GM18499 (cell line): ENCODE results near the gene TRNT1.

Experiments
- ATAC-seq: cut with Tn5 transposase; IDR thresholded peaks from one replicate; pipeline ENCODE4 v1.9.1; 2021; ENCODE audit warnings: moderate number of reproducible peaks; ENCODE audit not compliant: insufficient read depth, unreplicated experiment

The TRNT1 gene

DNA sequence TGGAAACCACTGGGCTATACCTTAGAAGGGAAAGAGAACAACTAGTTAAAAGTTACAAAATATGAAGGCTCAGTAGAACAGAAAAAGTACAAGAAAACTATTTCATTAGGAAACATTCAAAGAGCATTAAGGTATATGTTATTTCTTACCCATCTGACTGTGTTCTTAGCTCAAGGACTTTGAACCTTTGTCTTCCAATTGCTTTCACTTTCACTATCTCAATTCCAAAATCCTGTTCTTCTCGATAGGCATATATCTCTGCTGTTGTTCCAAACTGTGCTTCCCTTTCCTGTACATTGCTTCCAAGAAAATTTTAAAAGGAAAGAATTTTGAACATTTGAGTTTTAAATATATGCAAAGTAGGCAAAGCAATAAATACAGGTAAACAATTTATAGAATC, 45.9 kb downstream of the TRNT1 start:
- ATAC-seq: no peak

DNA sequence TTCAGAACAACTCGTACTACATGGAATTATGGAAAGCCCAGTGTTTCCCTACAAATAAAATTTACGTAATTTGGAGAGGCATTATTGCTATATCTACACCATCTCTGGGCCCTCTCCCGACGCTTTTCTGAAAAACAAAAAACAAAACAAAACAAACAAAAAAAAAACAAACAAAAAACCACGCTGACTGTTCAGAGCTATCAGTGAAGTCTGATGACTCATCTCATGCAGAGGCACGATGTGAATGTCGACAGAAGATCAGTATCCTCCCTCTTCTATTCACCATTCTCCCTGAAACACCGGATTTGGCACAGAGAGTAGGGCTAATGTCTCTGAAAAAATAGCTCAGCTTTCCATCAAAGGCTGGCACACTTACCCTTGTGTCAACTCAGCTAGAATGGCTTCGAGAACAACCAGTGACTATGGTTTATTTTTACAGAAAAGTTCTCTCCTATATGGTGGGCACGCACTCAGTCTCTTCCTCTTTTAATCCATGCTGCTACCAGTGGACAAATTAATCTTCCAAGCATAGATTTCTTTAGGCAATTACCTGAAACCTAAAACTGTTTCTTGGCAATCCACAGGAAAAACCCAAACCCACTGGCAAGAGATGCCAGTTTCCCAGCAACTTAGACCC, 51.2 kb downstream of the TRNT1 start:
- no peak for ATAC-seq

DNA sequence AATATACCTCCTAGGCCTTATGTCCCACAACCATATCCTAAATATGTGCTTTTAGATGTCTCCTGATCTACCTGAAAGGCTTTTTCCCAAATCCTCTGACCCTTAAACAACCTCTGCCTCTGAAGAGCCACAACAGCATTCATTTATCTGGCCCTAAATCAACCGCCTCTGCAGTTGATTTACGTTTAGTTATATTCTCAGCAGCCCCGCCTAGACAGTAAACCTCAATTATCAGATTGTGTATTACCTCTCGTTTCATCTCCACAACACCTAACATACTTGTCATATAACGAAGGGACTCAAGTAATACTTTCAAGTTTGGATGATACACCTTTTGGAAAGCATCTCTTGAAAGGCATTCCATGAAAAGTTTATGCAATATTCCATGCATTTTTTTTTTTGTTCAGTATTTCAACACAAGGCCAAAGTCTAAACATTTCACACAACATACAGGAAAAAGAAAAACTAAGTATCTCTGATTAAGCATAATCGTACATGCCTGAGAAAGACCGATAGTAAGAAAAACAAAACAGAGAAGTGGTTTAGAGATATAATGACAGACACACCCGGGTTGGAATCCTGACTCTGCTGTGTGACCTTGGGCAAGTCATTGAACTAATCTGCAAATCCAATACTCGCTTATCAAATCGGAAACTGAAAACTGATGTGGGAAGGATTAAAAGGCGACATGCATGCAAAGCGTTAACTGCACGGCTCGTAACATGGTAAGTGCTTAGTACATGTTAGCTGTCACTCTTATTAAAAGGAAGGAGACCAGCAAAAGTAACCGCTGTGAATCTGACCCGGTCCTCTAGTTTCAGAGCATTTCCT, 52.0 kb downstream of the TRNT1 start:
- no peak for ATAC-seq

DNA sequence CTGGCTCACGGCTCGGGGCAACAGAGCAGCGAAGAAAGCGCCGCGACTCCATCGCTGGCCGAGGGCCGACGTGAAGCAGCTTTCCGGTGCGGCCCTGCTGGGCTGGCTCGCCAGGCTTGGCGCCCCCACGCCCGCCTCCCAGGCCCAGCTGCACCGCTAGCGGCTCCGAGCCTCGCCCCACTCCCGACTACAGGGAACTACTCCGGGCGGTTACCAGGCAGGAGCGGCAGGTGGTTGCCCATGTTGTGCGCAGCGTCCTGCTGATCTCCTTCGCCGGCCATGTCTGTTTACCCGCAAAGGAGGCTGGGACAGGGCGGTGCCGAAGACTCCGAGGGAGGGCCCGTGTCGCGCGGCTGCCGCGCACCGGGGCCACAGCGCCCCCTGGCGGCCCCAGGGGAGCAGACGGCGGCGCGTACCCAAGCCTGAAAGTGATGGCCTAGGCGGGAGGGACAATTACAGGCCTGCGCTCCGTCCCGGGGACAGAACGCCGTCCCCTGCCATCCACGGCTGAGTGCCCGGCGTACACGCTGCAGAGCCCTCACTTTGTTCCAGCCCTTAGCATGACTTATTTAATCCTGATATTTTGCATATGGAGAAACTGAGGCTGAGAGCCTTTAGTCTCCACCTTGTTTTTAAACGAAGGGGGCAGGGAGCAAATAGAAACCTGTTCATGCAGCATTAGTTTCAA, 52.8 kb downstream of the TRNT1 start, which contains the start of gene CRBN:
CRBN (minus strand) TSS at position 285 of the 688 bp plus-strand sequence; CDS start at position 281, 4 bp downstream.
- ATAC-seq: peak; percentile 95

DNA sequence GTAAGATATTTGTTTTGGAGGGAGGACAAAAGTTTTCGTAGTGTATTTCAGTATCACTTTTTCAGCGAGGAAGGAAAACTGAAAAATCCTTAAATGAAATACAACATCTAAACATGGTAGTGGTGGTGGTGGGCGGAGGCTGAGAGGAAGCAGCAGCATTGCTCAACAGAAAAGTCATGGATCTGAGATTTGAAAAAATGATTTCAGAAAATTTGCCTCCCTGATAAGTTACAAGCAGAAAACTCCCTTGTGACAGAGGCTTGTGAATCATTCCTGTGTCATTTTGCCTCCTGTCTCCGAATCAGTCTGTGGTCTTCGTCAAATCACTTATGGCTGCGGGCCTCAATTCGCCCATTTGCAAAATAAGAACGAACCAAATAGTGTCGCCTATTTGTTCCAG, 53.7 kb downstream of the TRNT1 start:
- no peak for ATAC-seq

DNA sequence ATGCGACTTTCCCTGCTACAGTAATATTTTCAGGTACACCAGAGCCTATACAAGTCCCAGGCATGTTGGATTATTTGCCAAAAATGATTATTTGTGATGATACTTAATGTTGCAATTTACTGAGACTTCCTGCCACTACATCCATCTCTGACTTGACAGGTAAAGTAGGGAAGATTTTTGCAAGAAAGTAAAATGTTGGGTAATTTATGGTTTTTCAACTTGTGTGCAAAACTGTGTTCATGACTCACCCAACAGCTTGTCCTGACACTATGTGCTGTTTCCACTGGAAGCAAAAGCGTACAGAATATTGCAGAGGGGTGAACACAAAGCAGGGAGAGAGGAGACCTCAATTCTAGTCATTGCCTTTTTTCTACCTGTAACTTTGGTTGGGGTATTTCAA, 58.1 kb downstream of the TRNT1 start:
- no peak for ATAC-seq

DNA sequence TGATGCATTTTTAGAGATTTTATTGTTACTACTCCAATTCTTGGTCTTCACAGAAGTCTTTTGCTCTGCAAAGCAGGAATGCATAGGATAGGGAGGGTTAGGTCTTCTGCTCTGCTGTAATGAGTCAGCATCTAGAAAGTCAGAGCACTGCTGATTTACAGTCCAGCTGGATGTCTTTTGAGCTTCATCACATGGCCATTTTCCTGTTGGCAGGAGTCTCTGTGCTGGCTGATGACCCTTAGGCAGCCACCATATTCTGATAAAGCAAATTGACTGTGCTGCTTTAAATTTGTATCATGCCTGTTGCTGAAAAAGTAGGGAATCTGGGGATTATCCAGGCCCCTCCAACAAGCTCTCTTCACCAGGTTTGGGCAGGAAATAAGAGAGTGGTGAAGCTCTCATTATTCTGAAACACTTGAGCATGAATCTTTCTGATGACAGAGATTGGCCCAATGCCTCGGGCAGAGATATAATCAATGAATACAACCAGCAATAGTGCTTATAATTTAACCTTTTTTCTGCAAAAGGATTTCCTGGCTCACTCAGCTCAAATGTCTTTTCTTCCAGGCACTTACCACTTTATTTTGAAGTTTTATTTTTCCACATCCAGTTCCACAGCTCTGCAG, 62.5 kb downstream of the TRNT1 start:
- no peak for ATAC-seq

DNA sequence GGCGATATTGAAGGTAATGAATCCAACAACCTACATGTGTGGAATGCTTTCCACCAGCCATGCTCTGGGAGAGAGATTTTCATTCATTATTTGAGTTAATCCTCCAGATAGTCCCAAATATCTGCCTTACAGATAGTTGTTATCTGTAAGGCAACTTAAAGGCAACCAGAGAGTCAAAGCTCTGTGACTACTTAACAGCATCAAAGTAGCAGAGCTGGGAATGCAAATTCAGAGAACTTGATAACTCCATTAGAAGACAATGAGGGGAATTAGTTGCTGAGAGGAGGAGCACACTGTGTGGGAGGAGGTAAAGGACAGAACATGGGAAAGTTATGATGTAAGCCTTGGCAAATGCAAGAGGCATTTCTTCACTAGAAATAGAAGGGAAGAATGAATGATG, 63.2 kb downstream of the TRNT1 start:
- ATAC-seq: no peak

DNA sequence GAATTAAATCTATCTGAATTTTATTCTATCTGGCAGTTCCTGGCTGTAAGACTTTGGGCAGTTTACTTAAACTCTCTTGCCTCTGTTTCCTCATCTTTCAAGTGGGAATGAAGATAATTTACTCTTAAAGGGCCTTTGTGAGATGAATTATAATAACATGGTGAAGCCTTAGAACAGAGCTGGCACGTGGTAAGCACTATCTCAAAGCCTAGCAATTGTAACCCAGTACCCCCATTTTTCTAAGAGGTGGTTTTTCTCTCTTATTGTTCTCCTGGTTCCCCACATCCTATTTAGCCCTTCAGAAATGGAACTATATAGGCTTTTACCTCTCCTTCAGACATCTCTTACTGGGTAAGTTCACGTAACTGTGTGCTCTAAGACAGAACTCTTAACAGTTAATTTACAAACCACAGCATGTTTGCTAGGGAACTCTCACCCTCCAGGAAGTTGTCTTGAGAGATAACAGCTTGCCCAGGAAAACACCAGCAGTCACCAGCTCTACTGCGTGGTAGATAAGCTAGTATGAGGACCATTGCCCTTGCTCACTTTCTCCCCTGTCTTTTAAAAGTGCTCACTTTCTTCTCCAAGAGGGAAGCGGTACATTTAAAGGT, 65.0 kb downstream of the TRNT1 start:
- no peak for ATAC-seq

DNA sequence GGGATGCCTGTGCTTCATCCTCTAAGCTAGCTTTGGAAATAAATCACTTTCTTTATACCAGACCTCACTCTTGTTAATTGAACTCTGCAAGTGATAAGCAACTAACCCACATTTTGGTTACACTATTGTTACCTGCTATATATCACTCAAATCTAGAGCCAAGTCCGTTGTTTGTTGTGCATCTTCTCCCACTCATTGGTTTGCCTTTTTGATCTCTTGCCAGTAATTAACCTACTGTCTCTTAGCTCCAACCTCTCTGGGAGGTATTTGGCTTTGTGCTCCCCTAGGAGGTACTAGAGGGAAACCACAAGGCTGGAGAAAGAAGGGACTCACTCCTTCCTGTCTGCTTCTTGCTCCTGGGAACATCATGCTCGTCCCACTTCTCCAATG, 65.5 kb downstream of the TRNT1 start:
- no peak for ATAC-seq

DNA sequence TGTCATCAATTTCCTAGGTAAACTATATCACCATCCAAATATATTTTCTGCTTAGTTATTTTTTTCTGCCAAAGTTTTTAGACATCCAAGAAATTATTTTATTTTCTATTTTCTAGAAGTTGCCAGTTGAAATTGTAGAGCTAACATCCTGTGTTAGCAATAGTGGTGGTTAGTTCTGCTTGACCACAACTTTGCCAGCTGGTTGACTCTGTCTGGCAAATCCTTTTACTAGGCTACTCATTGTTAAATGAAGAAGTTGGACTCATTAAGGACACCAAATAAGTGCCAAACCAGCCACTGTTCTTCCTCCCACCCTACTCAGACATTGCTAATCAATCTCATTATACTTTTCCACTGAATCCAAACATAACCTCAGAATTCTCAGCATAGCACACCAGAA, 68.1 kb downstream of the TRNT1 start:
- ATAC-seq: no peak

DNA sequence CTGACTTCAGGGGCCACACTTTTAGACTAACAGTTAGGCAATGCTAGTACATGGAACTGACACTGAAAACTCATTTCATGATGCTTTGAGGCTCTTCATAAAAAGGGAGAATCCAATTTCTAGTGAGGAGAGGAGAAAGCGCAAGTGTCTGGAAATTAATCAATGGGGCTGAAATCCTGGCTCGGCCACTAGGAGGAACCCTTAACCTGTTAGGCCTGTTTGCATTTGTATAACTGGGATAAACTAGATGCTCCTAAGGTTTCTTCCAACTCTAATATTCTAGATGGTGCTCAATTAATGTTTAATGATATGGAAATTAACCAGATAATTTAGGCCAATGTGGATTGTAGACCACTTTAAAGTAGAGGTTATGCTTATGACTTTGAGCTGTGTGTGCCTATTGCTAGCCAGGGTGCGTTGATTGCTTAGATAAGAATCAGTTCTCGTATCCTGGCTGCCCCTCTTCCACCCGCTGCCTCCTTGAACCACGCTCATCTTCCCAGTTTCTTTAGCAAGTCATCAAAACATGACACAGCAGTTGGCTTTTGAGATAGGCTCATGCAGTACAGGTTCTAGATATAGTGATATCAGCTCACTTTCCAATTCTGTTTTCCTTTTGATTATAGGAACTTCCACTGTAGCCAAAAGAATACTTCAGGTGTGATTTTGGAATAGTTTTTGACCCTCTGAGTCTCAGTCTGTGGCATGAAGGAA, 69.6 kb downstream of the TRNT1 start:
- no peak for ATAC-seq
